H9 (cell line): ENCODE results near the gene STK32C. TPM values are rescaled to one million over a fixed set of nuclear protein-coding genes. Genes with fewer than 3 reads are reported as not detected.

Experiments
- DNase-seq: peaks from one replicate; pipeline ENCODE4 v3.0.0-alpha.2; 2017
- H2AFZ ChIP-seq: one replicate; pipeline ENCODE4 v1.6.1; 2013; ENCODE audit warnings: mild to moderate bottlenecking, low read length, control low read depth, moderate library complexity
- H2AK5ac ChIP-seq: 2 replicates; pipeline ENCODE4 v1.6.1; 2013; ENCODE audit warnings: low read length, control low read depth, mixed read lengths; ENCODE audit not compliant: insufficient read length
- H2BK120ac ChIP-seq: one replicate; pipeline ENCODE4 v1.6.1; 2013; ENCODE audit warnings: low read depth, mild to moderate bottlenecking, low read length, control low read depth, inconsistent platforms; ENCODE audit not compliant: poor library complexity, severe bottlenecking
- H2BK12ac ChIP-seq: 2 replicates; pipeline ENCODE4 v1.6.1; 2013; ENCODE audit warnings: low read length, control low read depth, mixed read lengths, low read depth; ENCODE audit not compliant: insufficient read length
- H2BK15ac ChIP-seq: 2 replicates; pipeline ENCODE4 v1.6.1; 2013; ENCODE audit warnings: low read depth, low read length, control low read depth
- H2BK20ac ChIP-seq: one replicate; pipeline ENCODE4 v1.6.1; 2013; ENCODE audit warnings: low read depth, mild to moderate bottlenecking, low read length, control low read depth, inconsistent platforms; ENCODE audit not compliant: poor library complexity, severe bottlenecking
- H2BK5ac ChIP-seq: 2 replicates; pipeline ENCODE4 v1.6.1; 2013; ENCODE audit warnings: low read length, control low read depth, mixed read lengths; ENCODE audit not compliant: insufficient read length
- H3K14ac ChIP-seq: 2 replicates; pipeline ENCODE4 v1.6.1; 2013; ENCODE audit warnings: low read length, control low read depth; ENCODE audit not compliant: insufficient read depth
- H3K18ac ChIP-seq: 2 replicates; pipeline ENCODE4 v1.6.1; 2013; ENCODE audit warnings: low read depth, mild to moderate bottlenecking, mixed read lengths, low read length, control low read depth; ENCODE audit not compliant: insufficient read length
- H3K23ac ChIP-seq: 2 replicates; pipeline ENCODE4 v1.6.1; 2013; ENCODE audit warnings: low read length, control low read depth, mixed read lengths, low read depth; ENCODE audit not compliant: insufficient read length
- H3K23me2 ChIP-seq: 2 replicates; pipeline ENCODE4 v1.6.1; 2013; ENCODE audit warnings: low read depth, mild to moderate bottlenecking, mixed read lengths, low read length, control low read depth; ENCODE audit not compliant: insufficient read length, poor library complexity, severe bottlenecking
- H3K27ac ChIP-seq: 2 replicates; pipeline ENCODE4 v1.5.1; 2013; ENCODE audit warnings: low read length, control low read depth, mixed read lengths, low read depth; ENCODE audit not compliant: insufficient read length
- H3K27me3 ChIP-seq: 2 replicates; pipeline ENCODE4 v1.6.1; 2013; ENCODE audit warnings: low read length, control low read depth, inconsistent platforms; ENCODE audit not compliant: insufficient read depth
- H3K4ac ChIP-seq: 2 replicates; pipeline ENCODE4 v1.6.1; 2013; ENCODE audit warnings: low read depth, mild to moderate bottlenecking, control low read depth, inconsistent platforms, low read length, moderate library complexity
- H3K4me1 ChIP-seq: 2 replicates; pipeline ENCODE4 v1.6.1; 2013; ENCODE audit warnings: low read length, control low read depth, inconsistent platforms; ENCODE audit not compliant: insufficient read depth
- H3K4me2 ChIP-seq: 2 replicates; pipeline ENCODE4 v1.6.1; 2013; ENCODE audit warnings: low read length, control low read depth, mixed read lengths; ENCODE audit not compliant: insufficient read length, insufficient read depth
- H3K56ac ChIP-seq: 2 replicates; pipeline ENCODE4 v1.6.1; 2013; ENCODE audit warnings: low read depth, mild to moderate bottlenecking, mixed read lengths, low read length, control low read depth; ENCODE audit not compliant: insufficient read length
- H3K79me1 ChIP-seq: 2 replicates; pipeline ENCODE4 v1.6.1; 2013; ENCODE audit warnings: low read depth, mild to moderate bottlenecking, moderate library complexity, low read length, control low read depth, inconsistent platforms; ENCODE audit not compliant: insufficient read depth, poor library complexity, severe bottlenecking
- H3K79me2 ChIP-seq: 2 replicates; pipeline ENCODE4 v1.6.1; 2013; ENCODE audit warnings: low read length, control low read depth, inconsistent platforms; ENCODE audit not compliant: insufficient read depth
- H3K9ac ChIP-seq: 2 replicates; pipeline ENCODE4 v1.6.1; 2013; ENCODE audit warnings: low read length, control low read depth, mixed read lengths; ENCODE audit not compliant: insufficient read length; ENCODE audit errors: extremely low read depth
- H3K9me3 ChIP-seq: one replicate; pipeline ENCODE4 v1.6.1; 2013; ENCODE audit warnings: low read depth, low read length, inconsistent platforms; ENCODE audit not compliant: control insufficient read depth
- H3T11ph ChIP-seq: one replicate; pipeline ENCODE4 v1.6.1; 2013; ENCODE audit warnings: mild to moderate bottlenecking, low read length, control low read depth, inconsistent platforms
- H4K20me1 ChIP-seq: one replicate; pipeline ENCODE4 v1.6.1; 2013; ENCODE audit not compliant: control insufficient read depth, insufficient read length, insufficient read depth
- H4K5ac ChIP-seq: 2 replicates; pipeline ENCODE4 v1.6.1; 2013; ENCODE audit warnings: low read depth, mild to moderate bottlenecking, mixed read lengths, low read length, control low read depth; ENCODE audit not compliant: insufficient read length
- H4K8ac ChIP-seq: replicated peaks from 2 replicates; pipeline ENCODE4 v1.6.1; 2013; ENCODE audit warnings: low read length, control low read depth, mixed read lengths, low read depth; ENCODE audit not compliant: insufficient read length
- H4K91ac ChIP-seq: 2 replicates; pipeline ENCODE4 v1.6.1; 2013; ENCODE audit warnings: low read depth, mild to moderate bottlenecking, moderate library complexity, mixed read lengths, low read length, control low read depth; ENCODE audit not compliant: insufficient read length
- H3K27ac Mint-ChIP-seq, 3 experiments: 2 replicates in 2 of 3; 3 replicates in 1 of 3; pipeline ENCODE4 v1.8.0; 2020 to 2021; ENCODE audit warnings: mixed read lengths in 3 of 3, mild to moderate bottlenecking in 1 of 3, moderate library complexity in 1 of 3
- H3K27me3 Mint-ChIP-seq: 2 replicates; pipeline ENCODE4 v1.8.0; 2021; ENCODE audit warnings: low read depth, mild to moderate bottlenecking, moderate library complexity, mixed read lengths
- H3K36me3 Mint-ChIP-seq, 3 experiments: 2 replicates in 2 of 3; 3 replicates in 1 of 3; pipeline ENCODE4 v1.8.0; 2020 to 2021; ENCODE audit warnings: low read depth in 3 of 3, mixed read lengths in 3 of 3; ENCODE audit not compliant: insufficient read depth in 1 of 3
- H3K4me1 Mint-ChIP-seq, 2 experiments: 2 replicates each; pipeline ENCODE4 v1.8.0; 2020; ENCODE audit warnings: mixed read lengths in 2 of 2
- H3K4me3 Mint-ChIP-seq, 2 experiments: 2 replicates in 1 of 2; 3 replicates in 1 of 2; pipeline ENCODE4 v1.8.0; 2020 to 2021; ENCODE audit warnings: mild to moderate bottlenecking in 2 of 2, mixed read lengths in 2 of 2, moderate library complexity in 1 of 2
- H3K9me3 Mint-ChIP-seq, 2 experiments: 2 replicates in 1 of 2; 3 replicates in 1 of 2; pipeline ENCODE4 v1.8.0; 2020; ENCODE audit warnings: mild to moderate bottlenecking in 2 of 2, mixed read lengths in 2 of 2, moderate library complexity in 1 of 2
- WGBS: extraction: QIAGEN DNeasy Blood & Tissue Kit; methylation state at CpG from one replicate; pipeline ENCODE4 v1.1.7; 2013; ENCODE audit warnings: missing lambda C conversion rate, low lambda C conversion rate, mixed read lengths; ENCODE audit not compliant: insufficient read length; ENCODE audit errors: extremely low coverage; 5-methylcytosine and 5-hydroxymethylcytosine counted together
- total RNA-seq: library from RNA; stranded (reverse); gene quantifications from 2 replicates; pipeline ENCODE4 v1.2.1, GENCODE V29; 2021
- TF ChIP-seq, protein P1 (sequence below): fragments of 200-600 bp; sonication (generic); conservative IDR thresholded peaks from 3 replicates; pipeline ENCODE4 v1.8.0; 2021; ENCODE audit warnings: antibody characterized with exemption, mild to moderate bottlenecking

Gene STK32C
- total RNA-seq, 1 experiment from 2014 or later = 11.3 TPM

DNA sequence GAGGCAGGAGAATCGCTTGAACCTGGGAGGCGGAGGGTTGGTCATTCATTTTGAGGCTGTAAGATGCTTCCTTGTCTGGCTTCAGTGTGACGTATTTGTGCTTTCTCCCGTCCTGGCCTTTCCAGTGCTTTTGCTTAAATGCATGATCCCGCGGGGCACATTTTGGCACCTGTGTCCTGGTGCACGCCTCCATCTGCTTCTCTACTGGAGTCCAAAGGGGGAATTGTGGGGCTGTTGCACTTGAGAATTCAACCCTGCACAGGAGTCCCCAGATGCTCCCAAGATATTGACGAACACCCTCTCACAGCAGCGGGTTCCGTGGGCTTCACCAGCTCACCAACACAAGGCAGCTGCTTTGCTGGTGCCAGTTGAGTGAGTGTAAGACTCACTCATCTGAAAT lies 14.0 kb upstream of the STK32C start:
- Histone ChIP-seq H2BK120ac (no peak overlapping the region), H3K56ac (no peak overlapping the region), H4K5ac (no peak overlapping the region), H3K18ac (no peak overlapping the region), H3K27me3 (no peaks in the 10 kb centered on the region), H3K4ac (no peak overlapping the region), H2AFZ (no peak overlapping the region), H3K27ac (no peak overlapping the region), H4K20me1 (no peaks in the 10 kb centered on the region), H4K8ac (no peak overlapping the region), H3K9me3 (no peaks in the 10 kb centered on the region), H3K23me2 (no peaks in the 10 kb centered on the region), H2BK5ac (no peak overlapping the region), H3K23ac (no peak overlapping the region), H2BK15ac (no peak overlapping the region), H3K9ac (no peak overlapping the region), H3K4me1 (no peaks in the 10 kb centered on the region), H3K14ac (no peak overlapping the region; the same call in 1 of the 2 replicates), H3T11ph (no peak overlapping the region), H2AK5ac (no peak overlapping the region), H2BK12ac (no peak overlapping the region), H3K79me2 (no peaks in the 10 kb centered on the region), H2BK20ac (no peak overlapping the region), H4K91ac (no peak overlapping the region), H3K79me1 (no peaks in the 10 kb centered on the region), H3K4me2 (no peak overlapping the region)
- no peak for DNase-seq
- Mint-ChIP-seq H3K9me3 (peaks cover 0 to 2% of the 10 kb centered on the region in 2 experiments; a peak in 1 of 5 replicates), H3K4me3 (no peak overlapping the region), H3K36me3 (peaks cover 14 to 30% (median 18%) of the 10 kb centered on the region in 3 experiments), H3K4me1 (peaks cover 5 to 7% of the 10 kb centered on the region in 2 experiments; a peak in 3 of 4 replicates), H3K27ac (no peak overlapping the region), H3K27me3 (peaks cover 5% of the 10 kb centered on the region; the same call in 1 of the 2 replicates)
- TF ChIP-seq, protein P1, sequence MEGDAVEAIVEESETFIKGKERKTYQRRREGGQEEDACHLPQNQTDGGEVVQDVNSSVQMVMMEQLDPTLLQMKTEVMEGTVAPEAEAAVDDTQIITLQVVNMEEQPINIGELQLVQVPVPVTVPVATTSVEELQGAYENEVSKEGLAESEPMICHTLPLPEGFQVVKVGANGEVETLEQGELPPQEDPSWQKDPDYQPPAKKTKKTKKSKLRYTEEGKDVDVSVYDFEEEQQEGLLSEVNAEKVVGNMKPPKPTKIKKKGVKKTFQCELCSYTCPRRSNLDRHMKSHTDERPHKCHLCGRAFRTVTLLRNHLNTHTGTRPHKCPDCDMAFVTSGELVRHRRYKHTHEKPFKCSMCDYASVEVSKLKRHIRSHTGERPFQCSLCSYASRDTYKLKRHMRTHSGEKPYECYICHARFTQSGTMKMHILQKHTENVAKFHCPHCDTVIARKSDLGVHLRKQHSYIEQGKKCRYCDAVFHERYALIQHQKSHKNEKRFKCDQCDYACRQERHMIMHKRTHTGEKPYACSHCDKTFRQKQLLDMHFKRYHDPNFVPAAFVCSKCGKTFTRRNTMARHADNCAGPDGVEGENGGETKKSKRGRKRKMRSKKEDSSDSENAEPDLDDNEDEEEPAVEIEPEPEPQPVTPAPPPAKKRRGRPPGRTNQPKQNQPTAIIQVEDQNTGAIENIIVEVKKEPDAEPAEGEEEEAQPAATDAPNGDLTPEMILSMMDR = no peak
- WGBS = no CpG with 5 or more reads among the region's 10 CpGs
